ENCODE data around the gene CD28.

The CD28 gene

DNA sequence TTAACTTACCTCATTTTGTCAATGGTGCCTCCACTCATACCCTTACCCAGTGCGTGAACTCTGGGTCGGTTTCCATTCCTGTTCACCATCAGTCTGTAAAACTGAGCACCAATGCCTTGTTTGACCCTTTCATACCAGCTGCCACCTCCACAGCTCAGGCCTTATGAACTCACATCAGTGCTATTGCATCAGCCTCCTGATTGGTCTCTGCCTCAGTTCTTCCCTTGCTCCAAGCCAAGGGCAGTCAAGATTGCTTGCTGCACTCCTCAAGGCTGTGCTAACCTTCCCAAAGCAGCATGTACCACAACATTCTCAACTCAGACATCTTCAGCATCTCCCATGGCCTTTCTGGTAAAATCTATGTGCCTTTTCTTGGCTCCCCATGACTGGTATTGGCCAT is 9.3 kb downstream of the CD28 start:
- DNase-seq (ENCODE audit: low spot score), result no peak

DNA sequence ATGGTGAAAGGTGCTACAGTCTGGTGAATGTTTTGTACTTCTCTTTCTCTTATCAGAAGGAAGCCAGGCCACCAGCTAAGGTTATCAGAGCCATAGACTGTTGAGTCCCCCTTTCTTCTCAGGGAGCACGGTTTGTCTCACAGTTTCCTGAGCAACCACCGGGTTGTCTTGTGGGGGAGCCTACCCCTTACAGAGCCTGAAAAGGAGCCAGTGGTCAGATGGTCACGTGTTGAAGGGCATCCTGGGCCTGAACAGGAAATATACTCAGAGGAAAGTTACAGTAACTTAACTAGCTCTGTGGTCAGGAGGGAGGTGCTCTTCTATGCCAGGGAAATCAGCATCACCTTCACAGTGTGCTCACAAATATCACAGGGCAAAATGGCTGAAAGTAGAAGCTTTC is 11.6 kb downstream of the CD28 start:
- no peak for DNase-seq (ENCODE audit: low spot score)

GRCh38 chr2:203719456-203720410 is 13.3 kb downstream of the CD28 start:
- DNase-seq (ENCODE audit: low spot score), result no peak

GRCh38 chr2:203720915-203721672 is 14.7 kb downstream of the CD28 start:
- DNase-seq (ENCODE audit: low spot score), result no peak

GRCh38 chr2:203721781-203722300 is 15.4 kb downstream of the CD28 start:
- DNase-seq (ENCODE audit: low spot score), result no peak

DNA sequence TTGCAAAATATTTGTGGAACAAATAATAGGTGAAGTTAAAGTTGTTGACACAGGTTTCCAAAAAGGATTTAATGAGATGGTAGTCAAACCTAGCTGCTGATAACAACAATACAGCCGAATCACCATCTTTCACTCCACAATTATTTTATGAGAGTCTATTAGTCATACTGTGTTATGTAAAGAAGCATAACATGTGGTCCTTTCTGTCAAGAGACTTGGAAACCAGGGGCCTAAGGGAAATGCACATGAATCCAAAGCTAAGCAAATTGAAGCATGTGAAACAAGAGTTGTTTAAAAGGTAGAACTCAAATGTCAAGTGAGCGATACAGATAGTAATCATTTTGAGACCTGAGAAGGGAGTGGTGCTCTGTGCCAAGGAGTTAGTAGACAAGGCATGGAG is 16.0 kb downstream of the CD28 start:
- DNase-seq (ENCODE audit: low spot score), result no peak

DNA sequence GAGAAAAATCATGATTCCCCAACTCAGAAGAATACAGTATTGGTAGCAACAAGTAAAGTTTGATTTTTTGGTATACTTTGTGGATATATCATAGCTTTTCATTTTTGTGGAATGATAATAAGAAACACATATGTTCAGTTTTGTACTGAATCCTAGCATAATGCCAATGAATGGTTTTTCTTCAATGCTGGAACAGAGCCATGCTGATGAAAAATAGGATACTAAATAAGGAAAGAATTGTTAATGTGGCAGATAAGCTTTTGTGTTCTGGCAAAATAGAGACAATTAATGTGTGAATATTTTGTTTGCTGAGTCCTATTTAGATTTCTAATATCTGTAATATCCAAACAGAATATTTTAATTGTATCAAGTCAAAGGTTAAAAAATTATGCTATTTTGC is 21.9 kb downstream of the CD28 start:
- DNase-seq (ENCODE audit: low spot score), result no peak

GRCh38 chr2:203730076-203730729 is 23.8 kb downstream of the CD28 start:
- no peak for DNase-seq (ENCODE audit: low spot score)

- no peak for DNase-seq (ENCODE audit: low spot score)
Observed at GRCh38 chr2:203730883-203731282, 24.4 kb downstream of the CD28 start.

DNA sequence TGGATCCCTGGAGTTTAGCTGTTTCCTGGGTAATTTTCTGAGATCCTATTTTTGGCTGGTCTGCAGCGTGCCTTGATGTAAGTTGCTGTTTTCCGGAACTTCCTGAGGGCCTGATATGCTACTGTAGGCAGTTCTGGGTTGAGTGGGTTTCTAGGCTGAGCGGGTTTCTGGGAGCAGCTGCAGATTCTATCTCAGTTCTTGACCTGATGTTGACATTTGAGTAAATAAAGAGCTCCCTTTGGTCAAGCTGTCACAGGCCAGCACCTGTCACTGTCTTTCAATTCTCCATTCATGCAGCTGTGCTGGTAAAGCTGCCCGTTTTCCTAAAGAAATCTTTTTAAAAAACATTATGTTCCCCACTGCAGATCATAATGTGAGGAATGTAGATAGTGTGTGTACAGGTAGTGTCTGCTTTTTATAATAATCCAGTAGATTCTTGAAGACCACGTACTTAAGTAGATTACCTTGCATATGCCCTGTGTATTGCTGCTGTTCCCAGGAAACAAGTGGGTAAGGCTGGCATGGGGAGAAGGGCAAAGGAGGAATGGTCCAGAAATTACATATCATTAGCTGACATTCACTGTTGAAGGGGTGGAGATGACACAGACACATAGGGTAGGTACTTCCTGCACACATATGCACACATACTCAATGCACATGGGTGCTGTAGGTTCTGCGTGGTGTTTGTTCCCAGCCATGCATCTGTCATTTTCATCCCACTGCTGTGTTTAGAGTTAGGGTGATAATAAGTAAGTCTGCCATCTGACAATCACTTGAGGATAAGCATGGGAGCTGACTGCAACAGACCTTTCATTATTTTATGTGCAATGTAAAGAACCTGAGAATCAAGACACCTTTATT is 25.9 kb downstream of the CD28 start:
- DNase-seq (ENCODE audit: low spot score), result no peak

DNA sequence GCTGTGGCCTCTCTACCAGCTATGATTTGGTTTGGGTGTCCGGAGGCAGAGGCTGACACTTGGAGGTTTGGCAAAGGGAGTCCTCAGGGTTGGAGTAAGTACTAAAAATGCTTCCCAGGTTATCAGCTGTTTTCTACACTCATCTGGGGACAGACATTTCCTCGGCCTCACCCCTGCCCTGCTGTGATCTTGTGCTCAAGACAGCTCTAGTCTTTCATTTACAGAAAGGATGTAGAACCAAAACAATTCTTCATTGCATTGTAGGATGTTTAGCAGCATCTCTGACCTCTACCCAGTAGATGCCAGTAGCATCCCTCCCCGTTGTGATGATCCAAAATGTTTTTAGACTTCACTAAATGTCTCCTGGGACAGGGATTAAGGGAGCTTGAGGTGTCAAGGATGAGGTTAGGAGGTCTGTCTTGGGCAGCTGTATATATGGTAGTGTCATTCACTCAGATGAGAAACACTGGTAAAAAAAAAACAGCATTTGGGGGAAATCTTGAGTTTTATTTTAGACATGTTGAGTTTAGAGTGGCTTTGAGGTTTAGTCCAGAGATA is 26.6 kb downstream of the CD28 start:
- DNase-seq (ENCODE audit: low spot score), result no peak

DNA sequence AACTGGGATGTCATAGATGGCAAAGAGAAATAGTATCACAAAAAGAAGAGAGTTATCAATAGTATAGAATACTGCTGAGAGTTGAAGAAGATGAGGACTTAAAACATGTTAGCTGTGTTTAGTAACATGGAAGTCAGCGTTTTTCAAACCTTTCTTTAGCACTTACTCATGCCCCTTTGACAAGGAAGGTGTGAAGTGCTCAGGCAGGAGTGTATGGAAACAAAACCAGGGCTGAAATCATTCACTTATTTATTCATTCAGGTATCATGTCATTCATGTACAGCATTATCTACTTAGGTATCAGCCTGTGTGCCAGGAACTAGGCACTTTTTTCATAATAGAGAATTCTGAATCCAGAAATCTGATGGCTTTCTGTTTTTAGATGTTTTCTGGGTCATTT is 27.2 kb downstream of the CD28 start:
- no peak for DNase-seq (ENCODE audit: low spot score)

GRCh38 chr2:203734276-203734983 is 28.0 kb downstream of the CD28 start:
- no peak for DNase-seq (ENCODE audit: low spot score)

DNA sequence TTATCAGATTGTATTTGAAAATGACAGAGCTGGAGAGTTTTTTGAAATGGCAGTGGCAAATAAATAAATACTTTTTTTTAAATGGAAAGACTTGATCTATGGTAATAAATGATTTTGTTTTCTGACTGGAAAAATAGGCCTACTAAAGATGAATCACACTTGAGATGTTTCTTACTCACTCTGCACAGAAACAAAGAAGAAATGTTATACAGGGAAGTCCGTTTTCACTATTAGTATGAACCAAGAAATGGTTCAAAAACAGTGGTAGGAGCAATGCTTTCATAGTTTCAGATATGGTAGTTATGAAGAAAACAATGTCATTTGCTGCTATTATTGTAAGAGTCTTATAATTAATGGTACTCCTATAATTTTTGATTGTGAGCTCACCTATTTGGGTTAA is 30.9 kb downstream of the CD28 start:
- DNase-seq (ENCODE audit: low spot score), result no peak

GRCh38 chr2:203739351-203739750 is 32.9 kb downstream of the CD28 start:
- no peak for DNase-seq (ENCODE audit: low spot score)

GRCh38 chr2:203740871-203741281 is 34.4 kb downstream of the CD28 start:
- no peak for DNase-seq (ENCODE audit: low spot score)

- no peak for DNase-seq (ENCODE audit: low spot score)
Observed at GRCh38 chr2:203741566-203741965, 35.1 kb downstream of the CD28 start.

DNA sequence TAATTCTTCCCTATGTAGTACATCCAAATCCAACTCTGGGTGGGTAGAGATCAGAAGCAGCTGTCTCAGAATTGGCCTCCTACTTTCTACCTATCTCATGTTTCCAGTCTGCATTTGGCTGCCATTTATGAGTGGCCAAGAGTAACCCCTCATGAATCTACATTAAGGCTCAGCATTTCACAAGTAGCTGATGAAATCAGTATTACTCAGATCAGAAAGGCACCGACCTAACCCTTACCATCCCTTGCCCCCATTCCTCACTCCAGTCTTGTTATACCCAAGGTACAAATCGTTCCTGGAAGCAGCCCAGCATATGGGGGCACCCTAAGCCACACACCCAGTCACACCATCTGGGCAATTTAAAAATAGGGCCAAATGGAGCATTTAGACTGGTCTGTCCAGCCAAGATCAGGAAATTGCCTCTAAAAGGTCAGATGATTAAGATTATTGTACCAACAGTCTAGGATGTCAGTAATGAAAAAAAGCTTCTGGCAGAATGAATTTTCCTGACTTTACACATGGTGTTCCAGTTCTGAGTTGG is 37.1 kb downstream of the CD28 start:
- no peak for DNase-seq (ENCODE audit: low spot score)

DNA sequence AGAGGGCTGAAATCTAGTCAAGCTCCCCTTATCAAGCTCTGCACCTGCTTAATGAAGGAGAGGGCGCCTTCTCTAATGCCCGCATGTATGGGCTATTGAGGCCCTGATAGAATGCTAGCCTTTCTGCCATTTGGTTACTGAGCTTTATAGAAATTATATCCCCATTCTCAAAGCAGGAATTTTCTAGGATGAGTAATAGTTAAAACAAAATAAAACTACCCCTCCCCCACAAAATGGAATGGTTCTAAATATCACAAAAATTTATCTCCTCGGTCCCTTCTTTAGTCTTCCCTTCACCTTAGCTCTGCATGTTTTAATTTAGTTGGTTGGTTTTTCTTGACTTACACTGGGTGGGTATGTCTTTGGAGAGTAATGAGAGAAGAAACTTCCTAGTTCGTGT is 37.7 kb downstream of the CD28 start:
- no peak for DNase-seq (ENCODE audit: low spot score)

GRCh38 chr2:203745267-203745666 is 38.8 kb downstream of the CD28 start:
- no peak for DNase-seq (ENCODE audit: low spot score)
